MM.1S (cell line): ENCODE results near the gene PTPRD.
A peak's percentile ranks its signal among the peaks of the same experiment; 100 is the strongest.
"Not testable (repeated sequence)": the region's sequence is repeated elsewhere in the genome, so short reads cannot be mapped to it uniquely, and the experiment has no call there.

Source experiments
- DNase-seq: peaks from one replicate; pipeline ENCODE4 v3.0.0-alpha.2; 2015
- H2AFZ ChIP-seq: fragments of 300-600 bp; sonication (generic); 2 replicates; pipeline ENCODE4 v1.6.0; 2016; ENCODE audit warnings: antibody characterized with exemption, low read length
- H3F3A ChIP-seq: fragments of 300-600 bp; sonication (generic); 2 replicates; pipeline ENCODE4 v1.6.1; 2016; ENCODE audit warnings: mild to moderate bottlenecking, antibody characterized with exemption, low read length, moderate library complexity, mixed read lengths; ENCODE audit not compliant: insufficient read depth
- H3K27ac ChIP-seq: fragments of 300-600 bp; sonication (generic); 2 replicates; pipeline ENCODE4 v1.5.1; 2016; ENCODE audit warnings: mild to moderate bottlenecking, low read length
- H3K27me3 ChIP-seq: fragments of 300-600 bp; sonication (generic); replicated peaks from 2 replicates; pipeline ENCODE4 v1.6.0; 2016; ENCODE audit warnings: low read length; ENCODE audit not compliant: insufficient read depth
- H3K36me3 ChIP-seq: fragments of 300-600 bp; sonication (generic); replicated peaks from 2 replicates; pipeline ENCODE4 v1.6.1; 2016; ENCODE audit warnings: mild to moderate bottlenecking, low read length, mixed read lengths; ENCODE audit not compliant: insufficient read depth
- H3K4me1 ChIP-seq: fragments of 300-600 bp; sonication (generic); 2 replicates; pipeline ENCODE4 v1.6.1; 2016; ENCODE audit warnings: low read length, mixed read lengths
- H3K4me2 ChIP-seq: fragments of 300-600 bp; sonication (generic); 2 replicates; pipeline ENCODE4 v1.6.0; 2016; ENCODE audit warnings: low read depth, low read length
- H3K4me3 ChIP-seq: fragments of 300-600 bp; sonication (generic); 2 replicates; pipeline ENCODE4 v1.5.1; 2016; ENCODE audit warnings: low read length, mixed read lengths
- H3K79me2 ChIP-seq: fragments of 300-600 bp; sonication (generic); 2 replicates; pipeline ENCODE4 v1.6.1; 2016; ENCODE audit warnings: mixed run types, low read length, mixed read lengths
- H3K9ac ChIP-seq: fragments of 300-600 bp; sonication (generic); 2 replicates; pipeline ENCODE4 v1.6.1; 2016; ENCODE audit warnings: low read length, mixed read lengths
- H3K9me2 ChIP-seq: fragments of 300-600 bp; sonication (generic); replicated peaks from 2 replicates; pipeline ENCODE4 v1.6.1; 2016; ENCODE audit warnings: mild to moderate bottlenecking, low read length, mixed read lengths; ENCODE audit not compliant: insufficient read depth
- H3K9me3 ChIP-seq: fragments of 300-600 bp; sonication (generic); replicated peaks from 2 replicates; pipeline ENCODE4 v1.6.1; 2016; ENCODE audit warnings: mild to moderate bottlenecking, low read length, mixed read lengths; ENCODE audit not compliant: insufficient read depth
- H4K20me1 ChIP-seq: fragments of 300-600 bp; sonication (generic); 2 replicates; pipeline ENCODE4 v1.6.1; 2016; ENCODE audit warnings: mild to moderate bottlenecking, low read length, moderate library complexity, mixed read lengths; ENCODE audit not compliant: insufficient read depth
- EZH2 ChIP-seq: fragments of 300-600 bp; sonication (generic); optimal IDR thresholded peaks from 2 replicates; pipeline ENCODE3; 2017; ENCODE audit warnings: low read depth, mild to moderate bottlenecking, antibody characterized with exemption, low read length, mixed read lengths
- EZH2phosphoT487 ChIP-seq: fragments of 300-600 bp; sonication (generic); IDR thresholded peaks from 2 replicates; pipeline ENCODE4 v1.6.1; 2018; ENCODE audit warnings: antibody characterized with exemption, low read length
- TF ChIP-seq, protein P1 (sequence below): fragments of 300-600 bp; sonication (generic); IDR thresholded peaks from 2 replicates; pipeline ENCODE4 v1.5.1; 2016; ENCODE audit warnings: antibody characterized with exemption, low read length, mixed read lengths

The PTPRD gene

DNA sequence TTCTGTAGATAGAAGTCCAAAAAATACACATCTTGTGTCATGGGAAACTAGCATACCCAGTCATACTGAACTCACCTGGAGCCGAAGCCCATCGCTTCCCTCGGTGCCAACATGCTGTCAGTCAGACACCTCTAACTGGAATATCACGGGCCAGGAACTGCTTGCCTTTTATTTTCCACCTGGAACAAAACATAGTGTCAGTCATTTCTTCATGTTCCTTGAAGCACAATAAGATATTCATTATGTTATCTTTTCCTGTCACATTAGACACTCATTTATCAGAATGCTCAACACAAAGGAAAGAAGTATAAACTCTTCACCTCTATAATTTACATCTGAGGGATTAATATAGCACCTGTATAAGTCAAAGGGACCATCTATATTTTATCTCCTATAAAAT is 674.4 kb downstream of the PTPRD start:
- no peak for DNase-seq
- H3F3A ChIP-seq = no peaks in the 10 kb centered on the region
- no peaks in the 10 kb centered on the region for H3K27me3 ChIP-seq
- no peak overlapping the region for H3K9ac ChIP-seq
- no peaks in the 10 kb centered on the region for H3K9me2 ChIP-seq
- no peaks in the 10 kb centered on the region for H3K9me3 ChIP-seq
- no peak for TF ChIP-seq EZH2phosphoT487
- no peak for TF ChIP-seq EZH2
- TF ChIP-seq, protein P1, sequence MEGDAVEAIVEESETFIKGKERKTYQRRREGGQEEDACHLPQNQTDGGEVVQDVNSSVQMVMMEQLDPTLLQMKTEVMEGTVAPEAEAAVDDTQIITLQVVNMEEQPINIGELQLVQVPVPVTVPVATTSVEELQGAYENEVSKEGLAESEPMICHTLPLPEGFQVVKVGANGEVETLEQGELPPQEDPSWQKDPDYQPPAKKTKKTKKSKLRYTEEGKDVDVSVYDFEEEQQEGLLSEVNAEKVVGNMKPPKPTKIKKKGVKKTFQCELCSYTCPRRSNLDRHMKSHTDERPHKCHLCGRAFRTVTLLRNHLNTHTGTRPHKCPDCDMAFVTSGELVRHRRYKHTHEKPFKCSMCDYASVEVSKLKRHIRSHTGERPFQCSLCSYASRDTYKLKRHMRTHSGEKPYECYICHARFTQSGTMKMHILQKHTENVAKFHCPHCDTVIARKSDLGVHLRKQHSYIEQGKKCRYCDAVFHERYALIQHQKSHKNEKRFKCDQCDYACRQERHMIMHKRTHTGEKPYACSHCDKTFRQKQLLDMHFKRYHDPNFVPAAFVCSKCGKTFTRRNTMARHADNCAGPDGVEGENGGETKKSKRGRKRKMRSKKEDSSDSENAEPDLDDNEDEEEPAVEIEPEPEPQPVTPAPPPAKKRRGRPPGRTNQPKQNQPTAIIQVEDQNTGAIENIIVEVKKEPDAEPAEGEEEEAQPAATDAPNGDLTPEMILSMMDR = no peak
- no peaks in the 10 kb centered on the region for H3K4me1 ChIP-seq
- no peaks in the 10 kb centered on the region for H3K79me2 ChIP-seq
- no peak overlapping the region for H3K4me2 ChIP-seq
- no peak overlapping the region for H3K27ac ChIP-seq
- H4K20me1 ChIP-seq = no peaks in the 10 kb centered on the region
- no peak overlapping the region for H2AFZ ChIP-seq
- H3K36me3 ChIP-seq = no peaks in the 10 kb centered on the region
- no peak overlapping the region for H3K4me3 ChIP-seq

- H3K4me2 ChIP-seq, H4K20me1 ChIP-seq, H3K36me3 ChIP-seq, H3K27ac ChIP-seq, H3K9me2 ChIP-seq, H3K79me2 ChIP-seq, H3K4me1 ChIP-seq, DNase-seq, H3K4me3 ChIP-seq, H3K9me3 ChIP-seq, H3K27me3 ChIP-seq, H3F3A ChIP-seq, H2AFZ ChIP-seq, H3K9ac ChIP-seq: not testable (repeated sequence)
Observed at GRCh38 chr9:9931464-9931863, 681.3 kb downstream of the PTPRD start.

DNA sequence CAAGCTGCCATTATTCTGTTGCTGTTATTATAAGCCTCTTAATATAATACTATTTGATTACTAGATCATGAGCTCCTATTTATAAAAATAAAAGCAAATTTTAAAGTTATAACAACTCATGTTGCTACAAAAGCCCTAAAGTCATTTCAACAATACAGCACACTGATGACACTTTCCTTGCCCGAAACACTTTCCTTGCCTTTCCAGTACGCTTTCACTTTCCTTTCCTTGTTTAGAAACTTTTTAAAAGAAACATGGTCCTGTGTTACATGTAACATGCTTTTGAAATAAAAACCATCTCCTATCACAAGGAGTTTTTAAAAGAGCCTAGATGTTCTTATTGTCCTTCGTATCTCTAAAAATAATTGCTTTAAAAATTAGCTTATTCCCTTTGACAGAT is 688.4 kb downstream of the PTPRD start:
- TF ChIP-seq EZH2phosphoT487 (no peak), EZH2 (no peak)
- TF ChIP-seq, protein P1 = no peak
- H3K4me1 ChIP-seq = no peaks in the 10 kb centered on the region
- H3K36me3 ChIP-seq = no peaks in the 10 kb centered on the region
- H3F3A ChIP-seq = no peaks in the 10 kb centered on the region
- peak; percentile 21 for DNase-seq
- H4K20me1 ChIP-seq = no peaks in the 10 kb centered on the region
- H3K4me3 ChIP-seq = no peak overlapping the region
- H3K9me3 ChIP-seq = no peaks in the 10 kb centered on the region
- H3K27ac ChIP-seq = no peak overlapping the region
- H3K9ac ChIP-seq = no peak overlapping the region
- no peaks in the 10 kb centered on the region for H3K27me3 ChIP-seq
- no peaks in the 10 kb centered on the region for H3K79me2 ChIP-seq
- H3K9me2 ChIP-seq = no peaks in the 10 kb centered on the region
- H3K4me2 ChIP-seq = no peak overlapping the region
- no peak overlapping the region for H2AFZ ChIP-seq

- no peaks in the 10 kb centered on the region for H3K79me2 ChIP-seq
- H3F3A ChIP-seq = no peaks in the 10 kb centered on the region
- TF ChIP-seq, protein P1 = no peak
- no peak for TF ChIP-seq EZH2
- TF ChIP-seq EZH2phosphoT487 = no peak
- no peak overlapping the region for H3K4me2 ChIP-seq
- H3K27ac ChIP-seq = no peak overlapping the region
- H3K4me1 ChIP-seq = no peaks in the 10 kb centered on the region
- H2AFZ ChIP-seq = no peak overlapping the region
- H3K27me3 ChIP-seq = no peaks in the 10 kb centered on the region
- DNase-seq = no peak
- H3K36me3 ChIP-seq = no peaks in the 10 kb centered on the region
- no peak overlapping the region for H3K4me3 ChIP-seq
- H4K20me1 ChIP-seq = no peaks in the 10 kb centered on the region
- H3K9ac ChIP-seq = no peak overlapping the region
- no peaks in the 10 kb centered on the region for H3K9me2 ChIP-seq
- H3K9me3 ChIP-seq = no peaks in the 10 kb centered on the region
Observed at GRCh38 chr9:9921805-9922204, 691.0 kb downstream of the PTPRD start.
